ENCODE measurements around the gene WDR75.
"Not testable (repeated sequence)": the region's sequence is repeated elsewhere in the genome, so short reads cannot be mapped to it uniquely, and the experiment has no call there.

The WDR75 gene

DNA sequence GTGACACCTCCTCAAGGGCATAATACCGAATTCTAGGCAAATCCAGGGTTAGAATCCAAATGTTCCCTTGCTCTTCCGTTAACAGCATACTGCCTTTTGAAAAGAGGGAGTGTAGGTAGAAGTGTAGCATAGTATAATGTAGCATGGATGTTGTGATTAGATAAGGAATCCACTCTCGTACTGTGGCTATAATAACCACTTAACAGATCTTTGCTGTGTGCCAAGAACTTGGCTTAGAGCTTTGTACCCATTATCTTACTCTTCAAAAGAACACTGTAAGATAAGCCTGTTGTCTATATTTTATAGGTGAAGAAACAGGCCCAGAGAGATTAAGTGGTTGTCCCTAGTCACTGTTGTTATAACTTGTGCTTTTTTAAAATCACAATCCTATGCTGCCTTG, 24.2 kb downstream of the WDR75 start:
- Mint-ChIP-seq H3K9me3 (no peaks in the 10 kb centered on the region), H3K4me1 (ENCODE audit: low read depth) (peaks cover 1% of the 10 kb centered on the region), H3K27me3 (ENCODE audit: low read depth) (no peaks in the 10 kb centered on the region), H3K27ac (no peak overlapping the region), H3K36me3 (ENCODE audit: low read depth) (peaks cover 56% of the 10 kb centered on the region), H3K4me3 (no peak overlapping the region)
- no peak for DNase-seq (ENCODE audit: low spot score)

GRCh38 chr2:189466046-189466445, 24.8 kb downstream of the WDR75 start:
- DNase-seq (ENCODE audit: low spot score), result no peak
- Mint-ChIP-seq H3K36me3 (ENCODE audit: low read depth) (peaks cover 58% of the 10 kb centered on the region), H3K27ac (no peak overlapping the region), H3K4me3 (no peak overlapping the region), H3K27me3 (ENCODE audit: low read depth) (no peaks in the 10 kb centered on the region), H3K4me1 (ENCODE audit: low read depth) (peaks cover 1% of the 10 kb centered on the region), H3K9me3 (no peaks in the 10 kb centered on the region)

DNA sequence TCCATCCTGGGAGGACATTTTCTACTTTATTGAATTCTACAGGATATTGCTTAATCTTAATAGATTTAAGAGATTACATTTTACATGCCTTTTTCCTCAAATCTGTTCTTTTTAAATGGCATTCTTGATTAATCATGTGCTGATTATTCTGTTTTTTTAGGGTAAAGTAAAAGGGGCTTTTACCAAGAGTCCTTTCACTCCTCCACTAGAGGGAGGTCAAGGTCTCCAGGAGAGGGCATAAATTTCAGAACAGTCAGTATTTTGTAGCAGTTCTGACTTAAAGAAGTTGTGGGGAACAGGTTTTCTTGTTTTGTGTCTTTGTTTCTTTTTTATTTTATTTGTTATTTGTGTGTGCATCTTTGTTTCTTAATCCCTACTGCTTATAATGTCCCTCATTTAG, 25.4 kb downstream of the WDR75 start:
- Mint-ChIP-seq H3K27ac (no peak overlapping the region), H3K36me3 (ENCODE audit: low read depth) (peaks cover 62% of the 10 kb centered on the region), H3K4me1 (ENCODE audit: low read depth) (peaks cover 1% of the 10 kb centered on the region), H3K9me3 (no peaks in the 10 kb centered on the region), H3K27me3 (ENCODE audit: low read depth) (no peaks in the 10 kb centered on the region), H3K4me3 (no peak overlapping the region)
- DNase-seq (ENCODE audit: low spot score), result no peak

DNA sequence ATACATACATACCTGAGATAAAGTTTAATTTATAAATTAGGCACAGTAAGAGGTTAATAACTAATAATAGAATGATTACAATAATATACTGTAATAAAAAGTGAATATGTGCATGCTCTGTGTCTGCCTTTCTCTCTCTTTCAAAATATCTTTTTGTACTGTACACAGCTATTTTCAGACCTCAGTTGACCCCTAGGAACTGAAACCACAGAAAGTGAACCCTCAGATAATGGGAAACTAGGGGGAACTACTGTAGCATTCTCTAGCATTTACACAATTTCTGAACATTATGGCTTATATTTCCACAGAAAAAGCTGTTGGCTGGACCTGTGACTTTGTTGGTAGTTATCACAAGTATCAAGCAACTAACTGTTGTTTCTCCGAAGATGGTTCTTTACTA, 25.9 kb downstream of the WDR75 start:
- no peak overlapping the region for H3K4me3 Mint-ChIP-seq
- DNase-seq (ENCODE audit: low spot score), result no peak
- H3K36me3 Mint-ChIP-seq (ENCODE audit: low read depth), result peaks cover 65% of the 10 kb centered on the region
- H3K4me1 Mint-ChIP-seq (ENCODE audit: low read depth), result peaks cover 1% of the 10 kb centered on the region
- H3K9me3 Mint-ChIP-seq, result no peaks in the 10 kb centered on the region
- H3K27me3 Mint-ChIP-seq (ENCODE audit: low read depth), result no peaks in the 10 kb centered on the region
- H3K27ac Mint-ChIP-seq, result no peak overlapping the region

- Mint-ChIP-seq H3K9me3 (no peaks in the 10 kb centered on the region), H3K27me3 (ENCODE audit: low read depth) (no peaks in the 10 kb centered on the region), H3K36me3 (ENCODE audit: low read depth) (peaks cover 67% of the 10 kb centered on the region), H3K4me3 (no peak overlapping the region), H3K27ac (no peak overlapping the region), H3K4me1 (ENCODE audit: low read depth) (peaks cover 1% of the 10 kb centered on the region)
- no peak for DNase-seq (ENCODE audit: low spot score)
Observed at GRCh38 chr2:189467593-189467992, 26.3 kb downstream of the WDR75 start.

- no peak for DNase-seq (ENCODE audit: low spot score)
- H3K9me3 Mint-ChIP-seq, result no peaks in the 10 kb centered on the region
- peaks cover 45% of the 10 kb centered on the region for H3K36me3 Mint-ChIP-seq (ENCODE audit: low read depth)
- H3K4me1 Mint-ChIP-seq (ENCODE audit: low read depth), result peaks cover 3% of the 10 kb centered on the region
- H3K27me3 Mint-ChIP-seq (ENCODE audit: low read depth), result no peaks in the 10 kb centered on the region
- no peak overlapping the region for H3K27ac Mint-ChIP-seq
- H3K4me3 Mint-ChIP-seq, result no peak overlapping the region
Observed at GRCh38 chr2:189474526-189474925, 33.3 kb downstream of the WDR75 start.

GRCh38 chr2:189477756-189478155, 36.5 kb downstream of the WDR75 start:
- no peak for DNase-seq (ENCODE audit: low spot score)
- no peaks in the 10 kb centered on the region for H3K9me3 Mint-ChIP-seq
- H3K4me3 Mint-ChIP-seq, result no peak overlapping the region
- no peaks in the 10 kb centered on the region for H3K27me3 Mint-ChIP-seq (ENCODE audit: low read depth)
- no peak overlapping the region for H3K27ac Mint-ChIP-seq
- H3K36me3 Mint-ChIP-seq (ENCODE audit: low read depth), result peaks cover 24% of the 10 kb centered on the region
- peaks cover 3% of the 10 kb centered on the region for H3K4me1 Mint-ChIP-seq (ENCODE audit: low read depth)

GRCh38 chr2:189478289-189478688, 37.0 kb downstream of the WDR75 start:
- H3K9me3 Mint-ChIP-seq; H3K4me1 Mint-ChIP-seq (ENCODE audit: low read depth); DNase-seq (ENCODE audit: low spot score); H3K27ac Mint-ChIP-seq; H3K27me3 Mint-ChIP-seq (ENCODE audit: low read depth); H3K4me3 Mint-ChIP-seq: not testable (repeated sequence)
- peaks cover 23% of the 10 kb centered on the region for H3K36me3 Mint-ChIP-seq (ENCODE audit: low read depth)

DNA sequence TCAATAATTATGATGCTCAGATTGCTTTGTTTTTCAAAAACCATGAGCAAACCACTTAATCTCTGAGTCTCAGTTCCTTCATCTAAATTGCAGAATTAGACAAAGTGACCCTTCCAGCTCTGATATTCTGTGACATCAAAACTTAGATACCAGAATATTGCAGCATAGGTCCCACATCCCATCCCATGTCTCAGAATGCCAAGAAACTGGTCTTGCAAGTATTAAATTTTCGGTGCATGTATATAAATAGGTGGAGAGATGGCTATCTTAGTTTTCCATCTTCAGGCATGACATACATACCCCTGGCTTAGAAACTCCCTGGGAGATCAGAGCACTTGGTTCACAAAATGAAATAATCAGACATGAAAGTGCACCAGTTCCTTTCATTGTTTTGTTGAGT, 39.8 kb downstream of the WDR75 start:
- no peak for DNase-seq (ENCODE audit: low spot score)
- Mint-ChIP-seq H3K4me1 (ENCODE audit: low read depth) (peaks cover 3% of the 10 kb centered on the region), H3K36me3 (ENCODE audit: low read depth) (peaks cover 8% of the 10 kb centered on the region), H3K4me3 (no peak overlapping the region), H3K27me3 (ENCODE audit: low read depth) (no peaks in the 10 kb centered on the region), H3K9me3 (no peaks in the 10 kb centered on the region), H3K27ac (no peak overlapping the region)

GRCh38 chr2:189483571-189483970, 42.3 kb downstream of the WDR75 start:
- Mint-ChIP-seq H3K4me1 (ENCODE audit: low read depth) (no peaks in the 10 kb centered on the region), H3K36me3 (ENCODE audit: low read depth) (no peaks in the 10 kb centered on the region), H3K27me3 (ENCODE audit: low read depth) (peaks cover 2% of the 10 kb centered on the region), H3K4me3 (no peak overlapping the region), H3K9me3 (no peaks in the 10 kb centered on the region), H3K27ac (no peak overlapping the region)
- DNase-seq (ENCODE audit: low spot score), result no peak

- Mint-ChIP-seq H3K36me3 (ENCODE audit: low read depth) (no peaks in the 10 kb centered on the region), H3K9me3 (no peaks in the 10 kb centered on the region), H3K27ac (no peak overlapping the region), H3K4me1 (ENCODE audit: low read depth) (no peaks in the 10 kb centered on the region), H3K4me3 (no peak overlapping the region), H3K27me3 (ENCODE audit: low read depth) (peaks cover 2% of the 10 kb centered on the region)
- DNase-seq (ENCODE audit: low spot score), result no peak
Observed at GRCh38 chr2:189483980-189484740, 42.9 kb downstream of the WDR75 start.

DNA sequence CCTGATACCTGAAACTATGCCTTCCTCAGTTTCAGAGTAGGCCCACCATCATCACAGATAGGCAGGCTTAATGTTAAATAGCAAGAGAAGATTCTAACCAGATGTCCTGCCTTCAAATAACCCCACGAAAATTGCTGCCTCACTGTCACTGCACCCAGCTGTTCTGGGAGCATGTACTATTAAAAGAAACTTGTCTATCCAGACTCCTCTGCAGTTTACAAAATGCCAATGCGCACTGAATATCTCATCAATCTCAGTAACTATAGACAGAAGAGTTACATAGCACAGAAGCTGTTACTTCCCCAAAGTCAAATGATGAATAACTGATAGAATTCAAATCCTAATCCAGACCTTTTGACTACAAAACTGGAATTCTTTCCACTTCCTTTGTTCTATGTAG, 43.9 kb downstream of the WDR75 start:
- H3K27me3 Mint-ChIP-seq (ENCODE audit: low read depth), result peaks cover 2% of the 10 kb centered on the region
- no peak for DNase-seq (ENCODE audit: low spot score)
- no peak overlapping the region for H3K4me3 Mint-ChIP-seq
- no peaks in the 10 kb centered on the region for H3K4me1 Mint-ChIP-seq (ENCODE audit: low read depth)
- no peaks in the 10 kb centered on the region for H3K36me3 Mint-ChIP-seq (ENCODE audit: low read depth)
- H3K9me3 Mint-ChIP-seq, result no peaks in the 10 kb centered on the region
- H3K27ac Mint-ChIP-seq, result no peak overlapping the region

DNA sequence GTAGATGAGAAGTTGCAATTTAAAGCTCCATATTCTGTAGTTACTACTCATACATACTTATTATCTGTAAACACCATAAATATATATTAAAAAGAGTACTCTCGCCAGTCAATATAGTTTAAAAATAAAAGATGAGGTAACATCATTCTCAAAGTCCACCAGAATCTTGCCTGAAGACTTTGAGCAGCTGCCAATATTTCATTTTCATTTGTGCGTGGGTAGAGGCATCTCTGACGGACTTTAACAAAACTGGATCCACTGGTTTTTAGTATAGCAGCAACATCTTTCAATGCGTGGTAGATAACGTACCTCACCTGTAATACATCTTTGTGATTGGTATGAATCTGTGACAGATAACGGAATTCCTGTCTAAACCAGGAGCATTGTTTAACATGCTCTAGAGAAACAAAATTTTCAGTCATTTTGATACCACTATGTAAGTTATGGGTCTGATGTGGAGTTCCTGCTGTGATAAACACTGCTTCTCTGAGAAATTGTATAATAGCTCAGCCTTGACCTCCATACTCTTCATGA, 45.0 kb downstream of the WDR75 start:
- Mint-ChIP-seq H3K9me3 (no peaks in the 10 kb centered on the region), H3K27me3 (ENCODE audit: low read depth) (peaks cover 2% of the 10 kb centered on the region), H3K4me3 (no peak overlapping the region), H3K4me1 (ENCODE audit: low read depth) (no peaks in the 10 kb centered on the region), H3K27ac (no peak overlapping the region), H3K36me3 (ENCODE audit: low read depth) (no peaks in the 10 kb centered on the region)
- DNase-seq (ENCODE audit: low spot score), result no peak

DNA sequence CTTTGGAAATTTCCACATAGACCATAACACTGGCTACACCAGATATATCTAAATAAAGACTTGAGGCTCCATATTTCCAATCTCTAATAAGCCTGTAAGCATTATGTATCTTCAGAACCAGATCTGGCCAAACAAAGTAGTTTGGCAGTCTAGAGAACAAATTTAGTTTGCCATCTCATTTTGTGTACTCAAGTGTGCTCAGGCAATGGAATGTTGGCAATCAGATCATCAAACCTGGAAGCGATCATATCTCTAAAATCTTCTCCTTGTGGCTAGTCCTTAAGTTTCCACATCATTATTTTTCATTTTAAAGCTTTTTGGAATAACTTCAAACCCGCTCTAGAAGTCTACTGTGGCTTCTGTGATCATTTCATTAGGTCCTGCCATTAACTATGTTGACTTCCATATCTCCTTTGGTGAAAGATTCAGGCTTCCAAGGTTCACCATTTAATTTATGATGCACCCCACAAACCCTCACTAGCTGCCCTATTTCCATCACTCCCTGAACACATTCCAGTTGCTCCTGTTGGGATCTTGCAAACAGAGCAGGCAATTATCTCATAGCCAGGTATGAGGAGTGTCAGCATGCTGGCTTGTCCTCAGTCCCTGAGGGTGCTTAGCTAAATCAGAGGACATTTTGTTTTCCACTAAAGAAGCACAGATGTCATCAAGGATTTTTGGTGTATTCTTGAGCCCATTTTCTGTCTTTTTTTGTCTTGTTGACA, 46.2 kb downstream of the WDR75 start:
- Mint-ChIP-seq H3K27ac (no peak overlapping the region), H3K9me3 (no peaks in the 10 kb centered on the region), H3K36me3 (ENCODE audit: low read depth) (no peaks in the 10 kb centered on the region), H3K4me1 (ENCODE audit: low read depth) (no peaks in the 10 kb centered on the region), H3K4me3 (no peak overlapping the region), H3K27me3 (ENCODE audit: low read depth) (peaks cover 4% of the 10 kb centered on the region)
- no peak for DNase-seq (ENCODE audit: low spot score)

All from T-helper 2 cell treated with Interferon-gamma antibody and Interleukin-4, amounts not matched to agents 5 μg/mL and 100 μg/mL, for 36 hours (primary cell).